HG03280 (cell line): ENCODE data around the gene CFAP73.

Experiments
- ATAC-seq: cut with Tn5 transposase; IDR thresholded peaks from one replicate; pipeline ENCODE4 v1.9.1; 2021; ENCODE audit warnings: mild to moderate bottlenecking, moderate library complexity; ENCODE audit not compliant: unreplicated experiment

CFAP73 gene

DNA sequence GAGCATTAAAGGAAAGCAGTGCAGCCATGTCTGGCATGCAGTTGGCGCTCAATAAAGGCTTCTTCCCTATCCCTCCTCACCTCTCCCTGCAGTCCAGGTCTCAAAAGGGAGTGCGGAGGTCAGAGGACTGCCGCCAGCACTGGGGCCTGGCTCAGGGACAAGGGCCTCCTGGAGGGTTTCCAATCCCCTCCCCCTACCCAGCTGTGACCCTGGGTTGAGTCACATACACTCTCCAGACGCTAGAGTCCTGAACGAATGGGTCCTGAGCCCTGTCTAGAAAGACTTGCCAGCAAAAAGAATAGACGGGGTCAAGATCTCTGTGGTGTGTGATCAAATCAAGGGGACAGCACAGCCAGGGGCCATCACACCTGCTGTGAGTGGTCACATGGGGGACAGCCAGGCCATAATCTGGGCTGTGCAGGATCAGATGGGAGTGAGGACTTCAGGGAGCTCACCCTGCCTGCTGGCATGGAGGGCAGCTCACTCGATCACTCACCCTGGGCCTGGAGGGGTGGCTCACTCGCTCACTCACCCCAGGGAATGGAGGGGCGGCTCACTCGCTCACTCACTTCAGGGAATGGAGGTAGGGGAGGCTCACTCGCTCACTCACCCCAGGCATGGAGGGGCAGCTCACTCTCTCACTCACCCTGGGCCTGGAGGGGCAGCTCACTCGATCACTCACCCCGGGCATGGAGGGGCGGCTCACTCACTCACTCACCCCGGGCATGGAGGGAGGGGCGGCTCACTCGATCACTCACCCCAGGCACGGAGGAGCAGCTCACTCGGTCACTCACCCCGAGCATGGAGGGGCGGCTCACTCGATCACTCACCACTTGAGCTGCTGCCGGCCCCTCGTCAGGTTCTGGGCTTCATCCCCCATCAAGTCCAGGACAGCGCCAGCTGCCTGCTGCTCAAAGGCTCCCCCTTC is 12.8 kb downstream of the CFAP73 start:
- ATAC-seq = no peak

GRCh38 chr12:113163030-113163360 is 13.5 kb downstream of the CFAP73 start:
- no peak for ATAC-seq

DNA sequence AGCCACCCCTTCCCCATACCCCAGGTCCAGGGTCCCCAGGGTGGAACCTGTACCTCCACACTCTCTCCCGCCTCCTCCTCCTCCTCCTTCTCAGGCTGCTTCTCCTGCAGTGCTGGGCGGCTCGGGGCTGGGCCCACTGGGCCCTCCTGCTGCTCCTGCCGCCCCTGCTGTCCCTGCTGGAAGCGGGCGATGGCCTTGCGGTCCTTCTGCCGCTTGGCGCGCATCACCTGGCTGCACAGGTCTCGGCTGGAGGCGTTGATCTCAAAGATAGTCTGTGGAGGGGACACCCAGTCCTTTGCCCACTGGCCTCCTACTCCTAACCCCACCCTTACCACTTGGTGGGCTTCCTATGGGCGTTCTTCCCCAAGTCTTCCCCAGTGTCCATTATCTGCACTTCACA is 14.5 kb downstream of the CFAP73 start:
- no peak for ATAC-seq

DNA sequence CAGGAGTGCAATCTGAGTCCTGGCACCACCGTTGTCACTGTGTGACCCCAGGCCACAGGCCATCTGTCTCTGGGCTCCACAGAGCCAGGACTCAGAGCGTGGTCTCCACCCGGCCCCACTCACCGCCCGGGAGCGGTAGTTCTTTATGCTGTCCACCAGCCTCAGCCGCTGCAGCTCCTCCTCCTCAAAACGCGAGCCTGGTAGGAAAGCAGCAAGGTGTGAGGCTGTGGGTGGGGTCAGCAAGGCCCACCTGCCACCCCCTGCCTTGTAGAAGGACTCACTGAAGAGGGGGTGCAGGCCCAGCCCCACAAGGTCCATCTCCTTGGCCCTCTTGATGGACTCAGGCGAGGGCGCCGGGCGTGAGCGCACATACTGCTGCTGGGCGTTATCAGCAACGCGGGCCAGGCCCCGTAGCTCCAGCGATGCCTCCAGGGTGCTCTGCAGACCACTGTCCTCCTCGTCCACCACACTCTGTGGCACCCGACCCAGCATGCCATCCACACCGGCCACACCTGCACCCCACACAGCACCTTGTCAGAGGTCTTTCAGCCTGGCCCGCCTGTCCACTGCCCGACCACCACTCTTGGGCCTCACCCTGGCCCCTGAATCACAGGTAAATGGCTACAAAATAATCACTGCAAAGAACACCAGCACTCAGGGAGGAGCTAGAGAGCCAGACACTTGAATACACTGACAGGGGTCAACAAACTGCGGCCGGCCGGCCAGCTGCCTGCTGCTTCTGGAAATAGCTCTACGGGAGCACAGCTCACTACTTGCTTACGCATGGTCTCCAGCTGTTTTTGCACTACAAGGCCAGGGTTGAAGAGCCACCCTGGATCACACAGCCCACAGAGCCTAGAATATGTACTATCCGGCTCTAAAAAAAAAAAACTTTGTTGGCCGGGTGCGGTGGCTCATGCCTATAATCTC is 16.3 kb downstream of the CFAP73 start:
- ATAC-seq = no peak

- ATAC-seq = no peak
Observed at GRCh38 chr12:113167868-113168267, 18.3 kb downstream of the CFAP73 start.

DNA sequence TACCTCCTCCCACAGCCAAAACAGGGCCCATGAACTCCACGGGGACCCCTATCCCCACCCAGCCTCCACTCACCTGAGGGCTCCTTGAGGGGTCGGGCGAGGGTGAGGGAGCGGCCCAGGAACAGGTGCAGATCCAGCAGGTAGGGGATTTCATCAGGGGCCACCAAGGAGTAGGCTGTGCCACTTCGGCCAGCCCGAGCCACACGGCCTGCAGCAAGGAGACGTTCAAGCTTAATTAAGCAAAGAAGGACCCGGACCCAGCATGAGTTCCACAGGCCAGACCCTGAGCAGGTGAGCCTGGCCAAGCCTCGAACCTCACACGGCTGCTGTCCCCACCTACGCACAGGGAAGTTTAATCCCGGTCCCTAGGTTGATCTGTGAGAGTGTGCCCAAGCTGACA is 20.2 kb downstream of the CFAP73 start:
- ATAC-seq = no peak

GRCh38 chr12:113170457-113170856 is 20.9 kb downstream of the CFAP73 start:
- ATAC-seq = no peak

DNA sequence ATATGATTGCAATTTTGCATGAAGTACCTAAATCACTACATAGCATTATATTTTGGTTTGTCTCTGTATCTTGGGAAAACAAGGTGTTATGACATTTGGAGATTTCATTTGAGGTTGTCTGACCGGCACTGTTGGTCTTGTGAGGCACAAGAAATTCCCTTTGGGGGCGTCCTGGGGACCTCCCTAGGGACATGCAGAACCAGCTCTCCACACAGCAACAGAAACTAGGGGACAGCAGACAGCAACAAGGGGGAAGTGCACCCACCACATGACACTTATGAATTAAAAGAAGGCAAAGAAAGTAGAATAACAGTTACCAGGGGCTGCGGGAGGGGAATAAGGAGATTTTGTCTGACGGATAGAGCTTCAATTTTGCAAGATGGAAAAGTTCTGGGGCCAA is 21.4 kb downstream of the CFAP73 start:
- ATAC-seq = no peak

DNA sequence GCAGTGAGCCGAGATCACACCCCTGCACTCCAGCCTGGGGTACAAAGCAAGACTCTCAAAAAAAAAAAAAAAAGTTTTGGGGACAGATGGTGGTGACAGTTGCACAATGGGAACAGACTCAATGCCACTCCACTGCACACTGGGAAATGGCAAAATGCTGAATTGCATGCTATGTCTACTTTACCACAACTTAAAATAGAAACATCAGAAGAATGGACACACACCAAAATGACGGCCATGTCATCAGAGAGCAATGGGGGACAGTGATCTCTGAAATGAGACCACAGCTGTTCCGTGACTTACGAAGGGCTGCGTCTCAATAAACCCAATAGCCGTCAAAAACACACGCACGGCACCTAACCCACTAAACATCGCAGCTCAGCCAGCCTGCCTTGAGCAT is 22.0 kb downstream of the CFAP73 start:
- ATAC-seq = no peak

- ATAC-seq = no peak
Observed at GRCh38 chr12:113172185-113172584, 22.7 kb downstream of the CFAP73 start.

- no peak for ATAC-seq
Observed at GRCh38 chr12:113173081-113173698, 23.7 kb downstream of the CFAP73 start.

- ATAC-seq = no peak
Observed at GRCh38 chr12:113174461-113175384, 25.2 kb downstream of the CFAP73 start.

GRCh38 chr12:113179023-113179422 is 29.5 kb downstream of the CFAP73 start:
- ATAC-seq = no peak

- no peak for ATAC-seq
Observed at GRCh38 chr12:113180333-113180732, 30.8 kb downstream of the CFAP73 start.

GRCh38 chr12:113181975-113182374 is 32.5 kb downstream of the CFAP73 start:
- no peak for ATAC-seq

DNA sequence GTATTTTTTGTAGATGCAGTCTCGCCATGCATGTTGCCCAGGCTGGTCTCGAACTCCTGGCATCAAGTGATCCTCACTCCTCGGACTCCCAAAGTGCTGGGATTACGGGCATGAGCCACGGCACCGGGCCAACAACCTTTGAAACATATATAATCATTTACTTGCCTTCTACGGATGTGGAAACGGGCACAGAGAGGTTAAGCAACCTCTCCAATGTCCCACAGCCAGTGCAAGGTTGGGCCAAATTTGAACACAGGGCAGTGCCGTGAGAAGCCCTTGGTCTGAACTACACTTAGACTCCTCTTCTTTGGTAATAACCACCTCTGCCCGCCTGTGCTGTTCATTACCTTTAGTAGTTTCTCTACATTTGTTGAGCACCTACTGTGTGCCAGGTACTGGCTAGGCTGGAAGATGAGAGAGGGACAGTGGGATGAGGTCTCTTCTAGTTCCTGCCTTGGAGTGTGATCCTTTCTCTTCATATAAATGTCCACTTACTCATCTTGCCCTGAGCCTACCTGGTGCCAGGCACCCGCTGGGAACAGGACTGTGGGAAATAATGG is 33.6 kb downstream of the CFAP73 start:
- ATAC-seq = no peak

- ATAC-seq = peak; percentile 47
Observed at GRCh38 chr12:113184098-113184899, 34.8 kb downstream of the CFAP73 start.

GRCh38 chr12:113184900-113185179 is 35.3 kb downstream of the CFAP73 start:
- ATAC-seq = peak; percentile 86
